HL-60 (cell line): ENCODE measurements around the gene GATA6.

Experiments used
- SPI1 ChIP-seq: IDR thresholded peaks from 2 replicates; pipeline ENCODE4 v1.6.1; 2012; ENCODE audit warnings: low read depth, mild to moderate bottlenecking, borderline replicate concordance
- TF ChIP-seq, protein P1 (sequence below): IDR thresholded peaks from one replicate; pipeline ENCODE4 v1.5.1; 2011; ENCODE audit warnings: low read length, control low read depth, inconsistent platforms; ENCODE audit not compliant: insufficient read depth
- TF ChIP-seq, protein P2 (sequence below): IDR thresholded peaks from 2 replicates; pipeline ENCODE4 v1.6.1; 2012; ENCODE audit warnings: low read depth; ENCODE audit not compliant: insufficient replicate concordance

- TF ChIP-seq, protein P1, sequence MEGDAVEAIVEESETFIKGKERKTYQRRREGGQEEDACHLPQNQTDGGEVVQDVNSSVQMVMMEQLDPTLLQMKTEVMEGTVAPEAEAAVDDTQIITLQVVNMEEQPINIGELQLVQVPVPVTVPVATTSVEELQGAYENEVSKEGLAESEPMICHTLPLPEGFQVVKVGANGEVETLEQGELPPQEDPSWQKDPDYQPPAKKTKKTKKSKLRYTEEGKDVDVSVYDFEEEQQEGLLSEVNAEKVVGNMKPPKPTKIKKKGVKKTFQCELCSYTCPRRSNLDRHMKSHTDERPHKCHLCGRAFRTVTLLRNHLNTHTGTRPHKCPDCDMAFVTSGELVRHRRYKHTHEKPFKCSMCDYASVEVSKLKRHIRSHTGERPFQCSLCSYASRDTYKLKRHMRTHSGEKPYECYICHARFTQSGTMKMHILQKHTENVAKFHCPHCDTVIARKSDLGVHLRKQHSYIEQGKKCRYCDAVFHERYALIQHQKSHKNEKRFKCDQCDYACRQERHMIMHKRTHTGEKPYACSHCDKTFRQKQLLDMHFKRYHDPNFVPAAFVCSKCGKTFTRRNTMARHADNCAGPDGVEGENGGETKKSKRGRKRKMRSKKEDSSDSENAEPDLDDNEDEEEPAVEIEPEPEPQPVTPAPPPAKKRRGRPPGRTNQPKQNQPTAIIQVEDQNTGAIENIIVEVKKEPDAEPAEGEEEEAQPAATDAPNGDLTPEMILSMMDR, result no peak
- no peak for TF ChIP-seq SPI1
- TF ChIP-seq, protein P2, sequence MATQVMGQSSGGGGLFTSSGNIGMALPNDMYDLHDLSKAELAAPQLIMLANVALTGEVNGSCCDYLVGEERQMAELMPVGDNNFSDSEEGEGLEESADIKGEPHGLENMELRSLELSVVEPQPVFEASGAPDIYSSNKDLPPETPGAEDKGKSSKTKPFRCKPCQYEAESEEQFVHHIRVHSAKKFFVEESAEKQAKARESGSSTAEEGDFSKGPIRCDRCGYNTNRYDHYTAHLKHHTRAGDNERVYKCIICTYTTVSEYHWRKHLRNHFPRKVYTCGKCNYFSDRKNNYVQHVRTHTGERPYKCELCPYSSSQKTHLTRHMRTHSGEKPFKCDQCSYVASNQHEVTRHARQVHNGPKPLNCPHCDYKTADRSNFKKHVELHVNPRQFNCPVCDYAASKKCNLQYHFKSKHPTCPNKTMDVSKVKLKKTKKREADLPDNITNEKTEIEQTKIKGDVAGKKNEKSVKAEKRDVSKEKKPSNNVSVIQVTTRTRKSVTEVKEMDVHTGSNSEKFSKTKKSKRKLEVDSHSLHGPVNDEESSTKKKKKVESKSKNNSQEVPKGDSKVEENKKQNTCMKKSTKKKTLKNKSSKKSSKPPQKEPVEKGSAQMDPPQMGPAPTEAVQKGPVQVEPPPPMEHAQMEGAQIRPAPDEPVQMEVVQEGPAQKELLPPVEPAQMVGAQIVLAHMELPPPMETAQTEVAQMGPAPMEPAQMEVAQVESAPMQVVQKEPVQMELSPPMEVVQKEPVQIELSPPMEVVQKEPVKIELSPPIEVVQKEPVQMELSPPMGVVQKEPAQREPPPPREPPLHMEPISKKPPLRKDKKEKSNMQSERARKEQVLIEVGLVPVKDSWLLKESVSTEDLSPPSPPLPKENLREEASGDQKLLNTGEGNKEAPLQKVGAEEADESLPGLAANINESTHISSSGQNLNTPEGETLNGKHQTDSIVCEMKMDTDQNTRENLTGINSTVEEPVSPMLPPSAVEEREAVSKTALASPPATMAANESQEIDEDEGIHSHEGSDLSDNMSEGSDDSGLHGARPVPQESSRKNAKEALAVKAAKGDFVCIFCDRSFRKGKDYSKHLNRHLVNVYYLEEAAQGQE, result no peak
These were observed 21.9 kb downstream of the GATA6 start for GRCh38 chr18:22191346-22191695.
